HEK293 (cell line): ENCODE data around the gene CCDC51.

Experiments
- ATF2 ChIP-seq: fragments of 450-650 bp; formaldehyde crosslinking; IDR thresholded peaks from 2 replicates; pipeline ENCODE4 v1.5.1; 2016; ENCODE audit warnings: missing biosample characterization, missing genetic modification characterization, low read depth
- CTCF ChIP-seq: fragments of 450-650 bp; formaldehyde crosslinking; IDR thresholded peaks from 2 replicates; pipeline ENCODE4 v1.5.1; 2016; ENCODE audit warnings: missing biosample characterization, missing genetic modification characterization
- HOXA7 ChIP-seq: sonication (generic); formaldehyde crosslinking; IDR thresholded peaks from 2 replicates; pipeline ENCODE4 v1.8.1; 2022; ENCODE audit warnings: missing genetic modification reagents, borderline replicate concordance
- KLF9 ChIP-seq: fragments of 450-650 bp; formaldehyde crosslinking; IDR thresholded peaks from 2 replicates; pipeline ENCODE4 v1.5.1; 2016; ENCODE audit warnings: missing biosample characterization, missing genetic modification characterization, low read depth
- REST ChIP-seq: fragments of 450-650 bp; formaldehyde crosslinking; IDR thresholded peaks from 2 replicates; pipeline ENCODE4 v1.5.1; 2016; ENCODE audit warnings: missing biosample characterization, missing genetic modification characterization
- YY1 ChIP-seq: fragments of 450-650 bp; formaldehyde crosslinking; IDR thresholded peaks from 2 replicates; pipeline ENCODE4 v1.5.1; 2018; ENCODE audit warnings: missing biosample characterization, missing genetic modification characterization
- ZNF140 ChIP-seq: fragments of 450-650 bp; formaldehyde crosslinking; IDR thresholded peaks from 2 replicates; pipeline ENCODE4 v1.5.1; 2016; ENCODE audit warnings: missing biosample characterization, missing genetic modification characterization
- ZNF146 ChIP-seq: fragments of 450-650 bp; formaldehyde crosslinking; IDR thresholded peaks from 2 replicates; pipeline ENCODE4 v1.5.1; 2016; ENCODE audit warnings: missing biosample characterization, missing genetic modification characterization
- ZNF391 ChIP-seq: fragments of 450-650 bp; formaldehyde crosslinking; IDR thresholded peaks from 2 replicates; pipeline ENCODE4 v1.5.1; 2016; ENCODE audit warnings: low read depth, missing biosample characterization, missing genetic modification characterization, borderline replicate concordance
- ZNF521 ChIP-seq: fragments of 450-650 bp; formaldehyde crosslinking; IDR thresholded peaks from 2 replicates; pipeline ENCODE4 v1.5.1; 2017; ENCODE audit warnings: missing biosample characterization, mild to moderate bottlenecking, missing genetic modification characterization

GRCh38 chr3:48420561-48420960 lies 19.4 kb downstream of the CCDC51 start:
- TF ChIP-seq ZNF521 (tag by site-specific recombination) (no peak), CTCF (tag by site-specific recombination) (no peak), ZNF146 (tag by site-specific recombination) (no peak), YY1 (tag by site-specific recombination) (no peak), HOXA7 (no peak), REST (tag by site-specific recombination) (no peak), ZNF140 (no peak), ATF2 (tag by site-specific recombination) (no peak), KLF9 (tag by site-specific recombination) (no peak), ZNF391 (tag by site-specific recombination) (no peak)
